ENCODE measurements around the gene ATP11C.

DNA sequence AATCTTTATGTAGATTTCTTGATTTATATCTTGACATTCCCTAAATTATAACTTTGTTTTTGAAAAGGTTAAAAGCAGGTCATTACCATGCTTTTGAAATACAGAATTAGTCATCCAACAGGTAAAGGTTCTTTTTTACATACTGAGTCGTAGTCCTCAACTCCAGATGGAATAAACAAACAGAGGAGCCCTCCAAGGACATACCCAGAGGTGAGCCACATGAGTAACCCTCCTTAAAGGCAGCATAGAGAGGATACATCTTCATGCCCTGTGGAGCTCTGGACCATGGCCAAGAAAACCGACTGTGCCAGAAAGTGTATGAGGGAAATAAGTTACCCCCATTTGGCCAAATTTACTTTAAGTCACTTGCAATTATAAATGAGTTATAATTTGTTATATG lies 129.6 kb downstream of the ATP11C start:
- no peak for TF ChIP-seq SIN3A (IDR thresholded peaks at IDR 0.05; ENCODE audit: borderline replicate concordance, insufficient read depth, low read length)
- TF ChIP-seq POLR2AphosphoS5 (IDR thresholded peaks at IDR 0.05; ENCODE audit: low read depth, low read length), result no peak
- TF ChIP-seq TAF1 (IDR thresholded peaks at IDR 0.05; ENCODE audit: borderline replicate concordance, insufficient read depth, low read length), result no peak
- TF ChIP-seq, protein P1, sequence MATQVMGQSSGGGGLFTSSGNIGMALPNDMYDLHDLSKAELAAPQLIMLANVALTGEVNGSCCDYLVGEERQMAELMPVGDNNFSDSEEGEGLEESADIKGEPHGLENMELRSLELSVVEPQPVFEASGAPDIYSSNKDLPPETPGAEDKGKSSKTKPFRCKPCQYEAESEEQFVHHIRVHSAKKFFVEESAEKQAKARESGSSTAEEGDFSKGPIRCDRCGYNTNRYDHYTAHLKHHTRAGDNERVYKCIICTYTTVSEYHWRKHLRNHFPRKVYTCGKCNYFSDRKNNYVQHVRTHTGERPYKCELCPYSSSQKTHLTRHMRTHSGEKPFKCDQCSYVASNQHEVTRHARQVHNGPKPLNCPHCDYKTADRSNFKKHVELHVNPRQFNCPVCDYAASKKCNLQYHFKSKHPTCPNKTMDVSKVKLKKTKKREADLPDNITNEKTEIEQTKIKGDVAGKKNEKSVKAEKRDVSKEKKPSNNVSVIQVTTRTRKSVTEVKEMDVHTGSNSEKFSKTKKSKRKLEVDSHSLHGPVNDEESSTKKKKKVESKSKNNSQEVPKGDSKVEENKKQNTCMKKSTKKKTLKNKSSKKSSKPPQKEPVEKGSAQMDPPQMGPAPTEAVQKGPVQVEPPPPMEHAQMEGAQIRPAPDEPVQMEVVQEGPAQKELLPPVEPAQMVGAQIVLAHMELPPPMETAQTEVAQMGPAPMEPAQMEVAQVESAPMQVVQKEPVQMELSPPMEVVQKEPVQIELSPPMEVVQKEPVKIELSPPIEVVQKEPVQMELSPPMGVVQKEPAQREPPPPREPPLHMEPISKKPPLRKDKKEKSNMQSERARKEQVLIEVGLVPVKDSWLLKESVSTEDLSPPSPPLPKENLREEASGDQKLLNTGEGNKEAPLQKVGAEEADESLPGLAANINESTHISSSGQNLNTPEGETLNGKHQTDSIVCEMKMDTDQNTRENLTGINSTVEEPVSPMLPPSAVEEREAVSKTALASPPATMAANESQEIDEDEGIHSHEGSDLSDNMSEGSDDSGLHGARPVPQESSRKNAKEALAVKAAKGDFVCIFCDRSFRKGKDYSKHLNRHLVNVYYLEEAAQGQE (IDR thresholded peaks at IDR 0.05; ENCODE audit: insufficient read depth in 1 of 2, low read depth in 2 of 2, low read length in 2 of 2), result no peak
